Stimulated activated CD4-positive, alpha-beta T cell treated with anti-CD3 and anti-CD28 coated beads, Interleukin-2, amount 100 ng/mL, for 48 hours (primary cell): ENCODE data around the gene LAGE3.

Source experiments
- DNase-seq, 2 donors: peaks; one replicate each; pipeline ENCODE4 v3.0.0-alpha.2; 2020

Gene LAGE3

DNA sequence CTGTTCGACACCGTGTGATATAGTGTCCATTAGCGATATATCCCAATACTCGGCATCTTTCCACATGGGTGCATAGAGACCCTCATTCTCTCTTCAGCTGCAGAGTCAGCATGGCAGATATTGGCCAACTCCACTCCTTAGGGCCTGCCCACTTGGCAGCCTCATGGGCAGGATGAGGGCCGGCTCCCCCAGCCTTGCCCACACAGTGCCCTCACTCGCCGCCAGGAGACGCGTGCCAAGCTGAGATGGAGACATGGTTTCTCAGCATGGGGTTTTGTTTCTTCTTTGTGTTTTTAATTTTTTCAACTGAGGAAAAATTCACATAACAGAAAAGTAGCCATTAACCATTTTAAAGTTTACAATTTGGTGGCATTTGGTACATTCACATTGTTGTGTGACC is 26.3 kb downstream of the LAGE3 start:
- no peak for DNase-seq

DNA sequence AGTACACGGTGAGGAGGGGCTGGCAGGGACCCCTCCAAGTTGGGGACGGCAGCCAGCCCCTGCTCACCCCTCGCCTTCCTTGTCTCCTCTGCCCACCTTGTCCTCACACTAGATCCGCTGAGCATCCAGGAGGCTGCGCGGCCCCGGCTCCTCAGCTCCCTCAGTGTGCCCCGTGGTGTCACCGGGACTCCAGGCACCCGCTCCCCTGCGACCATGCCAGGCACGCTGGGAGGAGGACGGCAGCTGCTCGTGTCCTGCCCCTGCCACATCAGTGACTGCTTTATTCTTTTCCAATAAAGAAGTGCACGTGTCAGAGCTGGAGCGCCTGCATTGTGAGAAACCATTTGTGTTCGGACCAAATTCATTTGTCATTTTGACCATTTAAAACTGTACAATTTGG is 28.8 kb downstream of the LAGE3 start:
- no peak for DNase-seq

- DNase-seq: no peak
These were observed 29.5 kb downstream of the LAGE3 start for GRCh38 chrX:154449618-154450017.

DNA sequence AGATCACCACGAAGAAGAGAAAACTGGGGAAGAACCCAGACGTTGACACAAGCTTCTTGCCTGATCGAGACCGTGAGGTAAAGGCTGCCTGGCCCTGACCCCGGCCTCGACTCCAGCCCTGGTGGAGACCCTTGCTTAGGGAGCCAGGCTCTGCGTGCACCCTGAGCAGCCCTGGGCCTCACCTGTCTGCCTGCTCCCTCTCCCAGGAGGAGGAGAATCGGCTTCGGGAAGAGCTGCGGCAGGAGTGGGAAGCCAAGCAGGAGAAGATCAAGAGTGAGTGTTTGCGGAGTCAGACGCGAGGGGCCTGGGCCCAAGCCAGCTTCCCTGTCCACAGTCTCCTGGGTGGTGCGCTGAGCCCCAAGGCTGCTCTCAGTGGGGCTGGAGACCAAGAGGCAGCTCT is 30.6 kb downstream of the LAGE3 start:
- no peak for DNase-seq

DNA sequence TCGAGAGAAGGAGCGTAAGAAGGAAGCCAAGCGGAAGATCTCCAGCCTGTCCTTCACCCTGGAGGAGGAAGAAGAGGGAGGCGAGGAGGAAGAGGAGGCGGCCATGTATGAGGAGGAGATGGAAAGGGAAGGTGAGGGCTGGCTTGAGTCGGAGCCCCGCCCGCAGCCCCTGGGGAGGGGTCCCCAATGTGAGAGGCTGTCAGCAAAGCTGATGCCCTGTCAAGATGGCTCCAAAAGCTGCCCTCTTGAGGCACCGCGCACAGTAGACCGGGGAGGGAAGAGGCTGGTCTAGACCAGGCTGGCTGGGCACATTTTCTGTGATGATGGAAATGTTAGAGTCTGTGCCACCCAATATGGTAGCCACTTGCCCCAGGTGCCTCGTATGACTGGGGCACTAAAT is 32.7 kb downstream of the LAGE3 start:
- no peak for DNase-seq

DNA sequence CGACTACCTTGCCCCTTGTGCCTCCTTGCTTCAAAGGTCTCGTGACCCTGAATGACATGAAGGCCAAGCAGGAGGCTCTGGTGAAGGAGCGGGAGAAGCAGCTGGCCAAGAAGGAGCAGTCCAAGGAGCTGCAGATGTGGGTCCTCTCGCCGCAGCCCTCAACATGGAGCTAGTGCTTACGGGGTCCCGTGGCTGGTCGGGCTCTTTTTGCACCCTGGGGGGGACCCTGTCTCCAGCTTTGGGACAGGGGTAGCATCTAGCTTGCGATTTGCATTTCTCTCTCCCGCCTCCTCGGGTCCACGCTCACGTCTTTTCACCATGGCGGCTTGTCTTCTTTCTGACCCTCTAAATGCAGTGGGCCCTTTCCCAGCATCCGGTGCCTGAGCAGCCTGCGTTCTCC is 33.3 kb downstream of the LAGE3 start:
- no peak for DNase-seq

GRCh38 chrX:154444755-154445246 is 34.3 kb downstream of the LAGE3 start:
- no peak for DNase-seq

- peak; percentile 60 to 62 for DNase-seq
These were observed 34.9 kb downstream of the LAGE3 start, which contains the start of gene FAM50A for GRCh38 chrX:154443992-154444754. Gene FAM50A (plus strand): TSS chrX:154444141. CDS start chrX:154444236, 95 bp downstream.

GRCh38 chrX:154443479-154443910 is 35.6 kb downstream of the LAGE3 start:
- no peak for DNase-seq

- no peak for DNase-seq
These were observed 36.9 kb downstream of the LAGE3 start for GRCh38 chrX:154441984-154442707.

GRCh38 chrX:154441564-154441963 is 37.5 kb downstream of the LAGE3 start:
- DNase-seq: no peak

DNA sequence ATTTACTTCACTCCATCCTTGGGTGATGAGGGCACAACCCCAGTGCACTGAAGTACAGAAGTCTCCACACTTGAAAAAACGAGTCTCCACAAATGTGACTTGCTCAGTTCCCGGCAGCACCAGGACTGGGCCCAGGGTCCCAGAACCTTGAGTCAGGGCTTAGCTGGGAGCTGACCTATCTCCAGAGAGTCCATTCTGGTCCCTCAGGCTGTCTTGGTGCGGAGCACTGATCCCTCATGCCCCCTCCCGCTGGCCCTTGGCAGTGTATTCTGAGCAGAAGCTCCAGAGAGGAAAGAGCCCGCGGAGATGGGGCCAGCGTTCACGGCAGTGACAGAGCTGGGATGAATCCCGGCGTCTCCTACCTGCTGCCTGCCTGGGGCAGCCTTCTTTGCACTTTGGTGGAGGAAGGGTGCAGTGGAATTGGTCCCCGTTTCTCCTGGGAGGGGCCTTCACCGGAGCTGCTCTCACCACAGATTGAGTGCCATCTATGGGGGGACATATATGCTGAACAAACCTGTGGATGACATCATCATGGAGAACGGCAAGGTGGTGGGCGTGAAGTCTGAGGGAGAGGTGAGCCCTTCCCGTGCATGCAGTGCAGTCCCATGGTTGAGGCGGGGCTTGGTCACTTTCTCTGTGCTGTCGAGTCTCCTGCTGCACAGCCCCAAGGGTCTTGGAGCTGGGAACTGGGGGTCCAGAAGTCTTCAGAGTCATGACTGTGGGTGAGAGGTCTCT is 38.3 kb downstream of the LAGE3 start:
- DNase-seq: no peak

DNA sequence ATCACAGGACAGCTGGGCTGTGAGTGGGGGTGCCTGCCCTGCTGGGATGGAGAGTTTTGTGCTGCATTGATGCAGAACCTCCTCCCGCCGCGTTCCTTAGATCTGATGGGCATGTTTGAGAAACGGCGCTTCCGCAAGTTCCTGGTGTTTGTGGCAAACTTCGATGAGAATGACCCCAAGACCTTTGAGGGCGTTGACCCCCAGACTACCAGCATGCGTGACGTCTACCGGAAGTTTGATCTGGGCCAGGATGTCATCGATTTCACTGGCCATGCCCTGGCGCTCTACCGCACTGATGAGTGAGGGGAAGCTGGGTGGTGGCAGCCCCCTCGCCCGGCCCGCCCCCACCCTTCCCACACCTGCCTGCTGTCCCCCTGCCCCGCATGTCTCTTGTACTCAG is 39.2 kb downstream of the LAGE3 start:
- no peak for DNase-seq

GRCh38 chrX:154437971-154438893 is 40.8 kb downstream of the LAGE3 start:
- DNase-seq: no peak

DNA sequence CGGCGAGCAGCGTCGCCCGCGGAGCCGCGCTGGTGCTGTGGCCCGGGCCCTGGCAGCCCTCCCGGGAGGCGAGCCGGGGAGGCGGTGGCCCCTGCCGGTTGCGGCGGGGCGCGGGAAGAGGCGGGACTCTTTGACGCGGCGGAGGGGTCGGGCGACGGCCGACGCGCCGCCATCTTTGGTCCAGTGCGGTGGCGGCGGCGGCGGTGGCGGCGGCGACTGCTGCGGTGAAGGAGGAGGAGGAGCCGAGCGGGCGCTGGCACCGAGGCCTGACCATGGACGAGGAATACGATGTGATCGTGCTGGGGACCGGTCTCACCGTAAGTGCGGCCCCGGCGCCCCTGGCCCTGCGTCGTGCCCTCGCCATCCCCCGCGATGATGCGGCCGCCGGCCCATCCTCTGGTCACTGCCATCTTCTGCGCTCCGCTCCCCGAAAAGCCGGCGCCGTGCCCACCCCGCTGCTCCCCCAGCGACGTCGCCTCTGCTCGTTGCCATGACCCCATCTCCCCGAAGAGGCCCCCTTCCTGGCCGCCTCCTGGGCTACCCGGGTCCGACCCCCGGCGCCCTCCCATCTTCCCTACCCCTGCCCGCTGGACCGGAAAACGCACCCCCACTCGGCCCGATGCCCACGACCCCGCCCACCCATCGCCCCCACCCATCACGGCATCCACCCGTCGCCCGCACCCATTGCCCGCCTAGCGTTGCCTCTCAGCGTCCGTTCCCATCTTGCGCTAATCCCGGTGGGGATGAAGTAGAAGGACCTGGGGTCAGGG is 41.9 kb downstream of the LAGE3 start, which contains the start of gene GDI1:
TSS of gene GDI1 (plus strand) at position 172 of the 770 bp plus-strand sequence. CDS start at position 273, 101 bp downstream.
- DNase-seq: peak; percentile 36 to 44

DNA sequence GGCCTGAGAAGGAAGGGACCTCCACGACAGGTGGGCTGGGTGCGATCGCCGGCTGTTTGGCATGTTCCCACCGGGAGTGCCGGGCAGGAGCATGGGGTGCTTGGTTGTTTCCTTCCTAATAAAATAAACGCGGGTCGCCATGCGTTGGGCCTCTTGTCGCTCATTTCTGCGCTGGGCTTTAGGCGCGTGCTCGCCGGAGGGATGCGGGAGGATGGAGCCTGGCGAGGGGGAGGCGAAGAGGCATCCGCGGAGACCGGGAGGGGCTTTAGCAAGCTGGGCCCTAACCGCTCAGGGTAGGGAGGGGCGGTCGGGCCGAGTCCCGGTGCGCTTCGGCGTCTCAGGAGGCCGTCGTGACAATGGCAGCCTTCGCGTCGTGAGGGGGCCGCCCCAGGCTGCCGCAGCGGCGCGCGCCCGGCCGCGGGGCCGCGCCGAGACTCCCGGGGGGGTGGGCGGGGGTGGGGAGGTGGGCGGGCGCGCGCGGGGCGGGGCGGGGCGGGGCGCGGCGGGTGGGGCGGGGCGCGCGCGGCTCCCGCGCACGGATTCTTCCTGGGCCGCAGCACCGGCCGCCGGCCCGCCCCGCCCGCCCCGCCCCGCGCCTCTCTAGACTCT is 42.6 kb downstream of the LAGE3 start:
- peak in 1 of 2 donors; percentile 29 for DNase-seq

DNA sequence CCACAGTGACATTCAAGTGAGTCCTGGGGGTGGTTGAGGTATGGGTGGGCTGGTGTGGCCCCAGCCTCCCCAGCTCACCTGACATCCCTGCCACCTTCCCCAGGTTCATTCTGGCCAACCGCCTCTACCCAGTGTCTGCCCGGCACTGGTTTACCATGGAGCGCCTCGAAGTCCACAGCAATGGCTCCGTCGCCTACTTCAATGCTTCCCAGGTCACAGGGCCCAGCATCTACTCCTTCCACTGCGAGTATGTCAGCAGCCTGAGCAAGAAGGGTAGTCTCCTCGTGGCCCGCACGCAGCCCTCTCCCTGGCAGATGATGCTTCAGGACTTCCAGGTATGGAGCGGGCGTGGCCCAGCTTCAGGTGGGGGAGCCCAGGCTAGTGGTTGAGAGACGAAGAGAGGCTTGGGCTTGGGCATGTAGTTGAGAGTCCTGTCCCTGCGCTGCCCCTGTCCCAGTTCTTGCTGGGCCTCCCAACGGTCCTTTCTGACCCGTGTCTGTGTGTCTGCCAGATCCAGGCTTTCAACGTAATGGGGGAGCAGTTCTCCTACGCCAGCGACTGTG is 43.8 kb downstream of the LAGE3 start:
- no peak for DNase-seq

DNA sequence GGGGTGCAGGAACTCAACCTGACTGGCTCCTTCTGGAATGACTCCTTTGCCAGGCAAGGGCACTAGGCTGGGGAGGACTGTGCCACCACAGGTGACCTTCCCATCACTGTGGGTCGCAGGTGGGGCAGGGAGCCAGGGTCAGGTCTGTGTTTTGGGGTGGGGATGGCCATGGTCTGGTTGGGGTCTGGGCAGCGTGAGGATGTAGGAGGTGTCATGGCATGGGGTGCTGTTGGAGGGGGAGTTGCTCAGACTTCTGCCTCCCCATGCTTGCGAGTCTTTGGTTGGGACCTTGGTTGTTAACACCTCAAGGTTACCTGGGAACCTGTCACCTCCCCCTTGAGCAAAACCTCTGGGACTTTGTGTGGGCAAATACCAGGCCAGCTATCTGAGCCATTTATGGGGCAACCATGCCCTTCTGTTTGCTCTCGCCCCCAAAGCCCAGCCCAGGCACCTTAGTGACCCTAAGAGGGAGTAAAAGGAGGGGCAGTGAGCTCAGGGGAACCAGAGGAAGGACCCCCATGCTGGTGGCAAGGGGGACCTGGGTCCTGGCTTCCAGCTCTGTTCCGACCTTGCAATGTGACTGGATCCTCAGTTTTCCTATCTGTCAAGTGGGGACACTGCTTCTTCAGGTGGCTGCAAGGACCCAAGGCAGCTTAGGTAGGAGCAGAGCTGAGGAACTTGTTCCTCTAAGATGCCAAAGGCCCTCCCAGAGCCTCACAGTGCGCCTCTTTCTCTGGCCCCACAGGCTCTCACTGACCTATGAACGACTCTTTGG is 44.5 kb downstream of the LAGE3 start:
- no peak for DNase-seq

GRCh38 chrX:154433605-154434004 is 45.5 kb downstream of the LAGE3 start:
- DNase-seq: no peak

- no peak for DNase-seq
These were observed 46.9 kb downstream of the LAGE3 start for GRCh38 chrX:154432210-154432609.
